ENCODE data around the gene C2orf78.
"Not testable (repeated sequence)": the region's sequence is repeated elsewhere in the genome, so short reads cannot be mapped to it uniquely, and the experiment has no call there.

C2orf78 gene

DNA sequence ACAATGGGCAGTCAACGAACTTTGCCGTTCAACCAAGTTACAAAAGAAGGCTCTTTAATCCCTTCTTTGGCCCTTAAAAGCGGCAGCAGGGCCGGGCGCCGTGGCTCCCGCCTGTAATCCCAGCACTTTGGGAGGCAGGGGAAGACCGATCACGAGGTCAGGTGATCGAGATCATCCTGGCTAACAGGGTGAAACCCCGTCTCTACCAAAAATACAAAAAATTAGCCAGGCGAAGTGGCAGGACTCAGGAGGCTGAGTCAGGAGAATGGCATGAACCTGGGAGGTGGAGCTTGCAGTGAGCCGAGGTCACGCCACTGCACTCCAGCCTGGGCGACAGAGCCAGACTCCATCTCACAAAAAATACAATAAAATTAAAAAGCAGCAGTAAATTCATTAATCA is 581 bp upstream of the C2orf78 start:
- DNase-seq: not testable (repeated sequence)

GRCh38 chr2:73811878-73812277 is 27.9 kb downstream of the C2orf78 start:
- DNase-seq: no peak

DNA sequence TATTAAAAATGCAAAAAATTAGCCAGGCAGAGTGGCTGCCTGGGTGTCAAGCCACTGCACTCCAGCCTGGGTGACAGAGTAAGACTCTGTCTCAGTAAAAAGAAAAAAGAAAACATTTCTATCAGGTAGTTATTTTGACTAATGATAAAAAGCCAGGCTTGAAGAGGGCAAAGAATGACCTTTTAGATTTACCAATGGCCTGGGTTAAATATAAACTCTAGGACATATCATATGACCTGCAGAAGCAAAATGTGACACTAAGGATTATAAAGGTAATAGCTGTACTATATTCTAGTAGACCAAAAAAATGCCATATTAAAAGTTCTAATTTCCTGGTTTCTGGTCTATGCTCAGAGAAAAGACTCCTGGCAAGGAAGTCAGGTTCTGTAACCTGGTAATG is 28.7 kb downstream of the C2orf78 start:
- DNase-seq: no peak

- DNase-seq: no peak
These were observed 34.3 kb downstream of the C2orf78 start for GRCh38 chr2:73818296-73818695.

GRCh38 chr2:73821227-73821626 is 37.2 kb downstream of the C2orf78 start:
- DNase-seq: peak; percentile 69

- DNase-seq: no peak
These were observed 37.7 kb downstream of the C2orf78 start for GRCh38 chr2:73821669-73822068.

DNA sequence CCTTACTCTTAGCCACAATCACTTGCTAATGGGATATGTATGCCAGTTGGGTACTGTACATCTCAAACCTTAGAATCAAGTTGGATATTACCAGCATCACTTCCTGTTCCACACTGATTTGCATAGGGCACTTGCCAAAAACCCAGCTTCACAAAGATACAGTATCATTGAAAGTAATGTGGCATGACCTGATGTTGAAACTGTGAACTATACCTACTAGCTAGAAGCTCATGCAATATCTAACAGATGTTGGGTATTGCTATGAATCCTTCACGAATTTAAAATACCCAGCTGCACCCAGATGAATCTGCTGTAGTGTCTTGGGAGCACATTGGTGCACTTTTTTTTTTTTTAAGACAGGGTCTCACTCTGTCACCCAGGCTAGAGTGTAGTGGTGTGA is 38.3 kb downstream of the C2orf78 start:
- DNase-seq: peak; percentile 30

- DNase-seq: no peak
These were observed 39.0 kb downstream of the C2orf78 start for GRCh38 chr2:73822991-73823390.

DNA sequence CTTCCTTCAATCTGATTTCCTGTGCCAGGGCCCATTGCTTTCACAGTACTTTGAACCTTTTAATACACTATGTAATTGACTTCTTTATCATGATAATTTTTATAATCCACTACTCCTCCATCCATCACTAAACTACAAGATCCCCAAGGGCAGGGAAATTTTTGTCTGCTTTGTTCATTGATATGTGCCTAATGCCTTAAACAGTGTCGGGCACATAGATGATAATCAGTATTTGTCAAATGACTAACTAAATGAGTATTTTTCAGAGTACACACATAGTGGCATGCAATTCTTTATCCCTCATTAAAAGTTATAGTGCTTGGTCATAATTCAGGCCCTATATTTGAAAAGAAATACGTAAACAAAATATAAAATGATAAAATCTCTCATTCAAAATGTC is 39.4 kb downstream of the C2orf78 start:
- no peak for DNase-seq

- peak; percentile 70 for DNase-seq
These were observed 40.0 kb downstream of the C2orf78 start for GRCh38 chr2:73823916-73824523.

DNA sequence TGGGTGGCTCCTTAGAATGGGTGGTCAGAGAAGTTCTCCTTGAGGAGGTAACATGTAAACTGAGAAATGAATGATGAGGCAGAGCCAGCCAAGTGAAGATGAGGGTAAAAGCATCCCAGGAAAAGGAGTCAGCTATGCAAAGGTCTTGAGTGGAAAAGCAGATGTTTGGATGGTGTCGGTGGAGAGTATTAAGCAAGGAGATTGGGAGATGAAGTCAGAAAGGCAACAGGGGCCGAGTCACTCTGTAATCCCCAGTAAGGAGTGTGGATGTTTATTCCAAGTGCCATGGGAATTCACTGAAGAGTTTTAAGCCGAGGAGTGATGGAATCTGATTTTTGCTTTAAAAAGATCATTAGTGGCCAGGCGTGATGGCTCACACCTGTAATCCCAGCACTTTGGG is 41.4 kb downstream of the C2orf78 start:
- no peak for DNase-seq

- peak; percentile 39 for DNase-seq
These were observed 43.0 kb downstream of the C2orf78 start for GRCh38 chr2:73827018-73827417.

DNA sequence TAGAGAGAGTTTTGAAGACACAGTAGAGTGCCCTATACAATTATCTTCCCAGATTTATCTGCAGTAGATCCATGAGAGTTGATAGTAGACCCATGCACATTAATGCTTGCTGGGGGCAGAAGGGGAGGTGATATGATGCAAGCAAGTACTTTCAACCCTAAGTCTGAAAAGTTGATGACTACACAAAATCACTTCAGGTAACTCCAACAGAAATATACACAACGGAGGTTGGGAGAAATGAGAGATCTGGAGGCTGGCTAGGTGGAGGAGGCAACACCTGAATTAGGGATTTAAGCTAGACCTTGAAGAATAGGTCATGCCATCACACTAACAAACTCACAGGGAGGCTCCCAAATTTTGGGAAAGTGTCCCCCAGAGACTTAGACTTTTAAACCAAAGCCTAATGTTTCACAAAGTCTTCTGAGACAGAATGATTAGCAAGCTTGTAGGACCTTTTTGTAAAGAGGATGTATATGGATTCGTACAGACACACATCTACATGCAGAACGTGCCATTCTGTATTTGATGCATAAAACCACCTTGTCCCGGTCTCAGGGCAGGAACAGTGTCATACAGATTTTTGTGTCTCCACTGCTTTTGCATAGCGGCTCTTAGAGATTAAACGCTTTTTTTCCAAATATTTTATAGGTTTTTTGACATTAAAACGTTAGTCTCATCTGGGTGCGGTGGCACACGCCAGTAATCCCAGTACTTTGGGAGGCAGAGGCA is 43.8 kb downstream of the C2orf78 start:
- no peak for DNase-seq

DNA sequence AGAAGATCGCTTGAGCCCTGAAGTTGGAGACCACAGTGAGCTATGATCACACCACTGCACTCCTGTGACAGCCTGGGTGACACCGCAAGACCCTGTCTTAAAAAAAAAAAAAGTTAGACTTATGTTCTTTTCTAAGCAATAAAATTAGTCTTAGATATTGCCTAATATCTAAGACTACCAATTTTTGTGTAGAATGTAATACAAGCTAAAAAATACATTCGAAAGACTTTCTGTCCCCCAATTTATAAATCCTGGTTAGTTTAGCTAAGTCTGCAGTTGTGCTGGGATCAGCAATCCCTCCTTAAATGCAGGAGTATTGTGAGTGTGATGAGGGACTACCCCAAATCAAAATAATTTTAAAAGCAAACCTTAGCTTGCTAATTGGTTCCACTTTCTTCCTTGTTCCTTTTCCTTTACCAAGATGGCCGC is 44.4 kb downstream of the C2orf78 start:
- DNase-seq: no peak

DNA sequence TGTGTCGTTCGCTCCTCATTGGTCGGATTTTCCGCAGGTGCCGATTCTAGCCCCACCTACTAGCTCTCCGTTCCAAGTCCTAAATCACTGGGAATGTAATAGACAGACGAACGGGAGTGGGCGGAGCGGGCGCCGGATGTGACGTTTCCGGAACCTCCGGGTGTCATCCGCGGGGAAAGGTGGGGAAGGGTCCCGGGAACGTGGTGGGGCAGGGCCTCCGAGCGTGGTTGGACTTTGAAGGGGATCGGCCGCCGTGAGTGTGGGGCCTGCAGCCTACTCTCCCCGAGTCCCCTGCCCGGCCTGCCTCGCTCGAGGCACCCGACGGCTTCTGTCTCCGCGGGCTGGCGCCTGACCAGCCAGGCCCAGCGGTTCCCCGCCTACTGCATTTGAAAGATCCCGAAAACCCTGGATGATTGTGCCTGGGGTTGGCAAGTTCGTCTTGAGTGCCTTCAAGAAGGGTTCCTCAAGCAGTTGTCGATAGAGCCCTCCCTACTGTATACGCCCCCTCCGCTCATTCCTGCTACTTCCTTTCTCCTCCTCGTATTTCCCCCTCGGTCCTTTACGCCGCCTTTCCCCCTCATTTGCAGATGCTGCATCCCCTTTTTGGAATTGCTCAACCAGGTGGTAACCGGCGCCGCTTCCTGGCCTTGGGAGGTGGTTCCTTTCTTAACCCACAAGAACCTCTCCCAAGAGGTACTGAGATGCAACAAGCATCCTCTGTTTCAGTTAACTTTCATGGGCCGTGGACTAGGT is 45.0 kb downstream of the C2orf78 start, which contains the start of gene STAMBP:
Gene STAMBP, plus strand, starts transcription at position 144 of the 753 bp plus-strand sequence. CDS start 1,896 bp downstream, outside the sequence.
- peak; percentile 96 for DNase-seq

GRCh38 chr2:73830871-73831401 is 47.0 kb downstream of the C2orf78 start:
- peak; percentile 77 for DNase-seq

DNA sequence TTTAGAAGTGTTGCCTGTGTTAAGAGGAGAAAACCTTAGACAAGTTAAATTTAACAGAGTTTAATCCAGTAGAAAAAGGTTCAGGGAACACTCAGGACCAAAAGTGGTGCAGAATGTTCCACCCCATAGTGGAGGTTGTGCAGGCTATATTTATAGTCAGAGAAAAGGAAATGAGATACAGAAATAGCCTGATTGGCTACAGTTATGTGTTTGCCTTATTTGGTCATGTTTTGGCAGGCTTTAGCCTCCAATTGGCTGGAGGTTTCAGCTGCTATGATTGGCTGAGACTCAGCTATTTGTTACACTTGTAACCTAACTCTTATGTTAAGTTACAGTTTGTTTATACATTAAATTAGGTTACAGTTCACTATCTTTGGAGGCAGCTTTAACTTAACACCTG is 48.9 kb downstream of the C2orf78 start:
- DNase-seq: no peak

- DNase-seq: no peak
These were observed 52.4 kb downstream of the C2orf78 start for GRCh38 chr2:73836141-73836943.

- no peak for DNase-seq
These were observed 54.0 kb downstream of the C2orf78 start for GRCh38 chr2:73837847-73838585.

DNA sequence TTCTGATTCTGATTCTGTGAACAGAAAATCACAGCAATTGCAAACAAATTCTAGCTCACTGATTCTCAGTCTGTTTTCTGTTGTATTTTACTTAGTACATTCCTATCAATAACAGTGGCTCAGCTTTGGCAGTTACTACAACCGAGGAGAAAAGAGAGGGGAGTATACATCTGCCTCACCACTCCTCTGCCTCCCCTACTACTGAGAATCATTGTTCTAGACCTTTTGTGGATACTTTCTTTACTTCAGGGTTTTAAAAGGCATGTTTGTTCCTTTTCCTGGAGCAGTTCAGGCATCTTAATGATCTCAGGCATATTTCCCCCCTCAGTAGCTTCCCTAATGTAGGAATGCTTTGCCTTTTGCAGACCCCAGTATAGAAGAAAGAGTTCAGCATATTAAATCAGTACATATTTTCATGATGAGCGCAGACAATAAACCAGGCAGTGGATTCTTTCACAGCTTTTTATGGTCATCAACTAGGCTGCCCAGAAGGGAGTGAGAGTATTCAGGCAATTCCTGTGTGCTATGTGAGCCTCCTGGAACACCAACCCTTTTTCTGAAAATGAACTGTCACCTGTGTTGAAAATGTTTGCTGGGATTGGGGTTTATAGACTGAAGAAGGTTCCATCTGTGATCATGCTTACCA is 55.0 kb downstream of the C2orf78 start:
- no peak for DNase-seq

DNA sequence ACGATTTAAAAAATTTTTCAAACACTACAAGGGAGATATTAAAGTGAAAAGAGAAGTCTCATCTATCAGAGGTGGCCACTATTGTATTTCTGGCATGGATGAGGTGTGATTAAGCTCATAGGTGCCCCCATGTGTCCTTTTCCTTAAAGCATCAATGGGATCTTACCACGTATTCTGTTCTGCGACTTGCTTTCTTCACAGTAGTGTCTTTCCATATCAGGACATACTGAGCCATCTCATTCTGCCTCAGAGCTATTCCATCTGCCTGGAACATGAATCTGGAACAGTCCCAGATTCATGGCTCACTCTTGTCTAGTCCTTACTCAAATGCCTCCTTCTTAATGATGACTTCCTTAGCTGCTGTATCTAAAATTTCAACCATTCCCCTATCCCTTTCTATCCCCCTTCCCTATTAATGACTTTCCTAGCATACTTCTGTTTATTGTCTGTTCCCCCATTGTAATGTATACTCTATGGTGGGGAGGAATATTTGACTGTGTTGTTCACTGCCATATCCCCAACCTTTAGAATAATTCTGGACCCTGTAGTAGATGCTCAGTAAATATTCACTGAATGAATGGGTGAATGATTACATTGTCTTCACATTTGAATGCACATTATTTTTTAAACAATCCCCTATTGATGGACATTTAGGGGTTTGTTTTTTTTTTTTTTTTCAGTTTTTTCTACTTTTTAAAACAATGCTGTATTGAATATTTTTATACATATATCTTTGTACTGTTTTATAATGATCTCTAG is 55.8 kb downstream of the C2orf78 start:
- DNase-seq: no peak
